T-cell (primary cell): ENCODE data around the gene NVL. TPM values are rescaled to one million over a fixed set of nuclear protein-coding genes. Genes with fewer than 3 reads are reported as not detected.

Source experiments
- ATAC-seq, 4 experiments: fragments of 200-7000 bp in 3 of 4; fragments of 150-1000 bp in 1 of 4; cut with Tn5 transposase; replicated peaks in 1 of 4; 1 replicate in 3 of 4; 2 replicates in 1 of 4; pipeline ENCODE4 v1.10.0; 2021; ENCODE audit warnings: moderate library complexity in 3 of 4, mild to moderate bottlenecking in 2 of 4, moderate number of reproducible peaks in 1 of 4
- CTCF ChIA-PET, 2 donors: fragments of 300-600 bp; sonication (Branson Sonifier 250); formaldehyde crosslinking; loops; one replicate each; lab custom pipeline; 2022; ENCODE audit warnings: antibody characterized with exemption in 2 of 2; lab: Charles Lee
- POLR2A ChIA-PET, 2 donors: fragments of 300-600 bp; sonication (Branson Sonifier 250); formaldehyde crosslinking; loops; one replicate each; lab custom pipeline; 2022; ENCODE audit warnings: antibody characterized with exemption in 2 of 2; lab: Charles Lee
- DNase-seq, 35 experiments: peaks; one replicate each; pipeline versions ENCODE4 v3.0.0 to v3.0.0-alpha.2; 2013 to 2023
- H3K27ac ChIP-seq: one replicate; pipeline ENCODE4 v1.5.1; 2013; ENCODE audit warnings: low read length
- H3K27me3 ChIP-seq, 2 experiments: replicated peaks in 1 of 2; 1 replicate in 1 of 2; 2 replicates in 1 of 2; pipeline versions ENCODE4 v1.6.1 to v1.7.0; 2013; ENCODE audit warnings: low read length in 1 of 2, mixed read lengths in 1 of 2; ENCODE audit not compliant: control insufficient read depth in 2 of 2, insufficient read depth in 2 of 2; ENCODE audit errors: extremely low read depth in 1 of 2
- H3K36me3 ChIP-seq, 2 donors: 1 replicate in 1 of 2; 2 replicates in 1 of 2; pipeline versions ENCODE4 v1.6.1 to v1.7.0; 2013; ENCODE audit warnings: low read length in 1 of 2; ENCODE audit not compliant: control insufficient read depth in 2 of 2, insufficient read depth in 1 of 2; ENCODE audit errors: extremely low read depth in 1 of 2
- H3K4me1 ChIP-seq, 2 experiments: 1 replicate in 1 of 2; 2 replicates in 1 of 2; pipeline versions ENCODE4 v1.6.1 to v1.7.0; 2013; ENCODE audit warnings: low read length in 2 of 2, mixed read lengths in 1 of 2; ENCODE audit not compliant: insufficient read depth in 2 of 2, control insufficient read depth in 1 of 2; ENCODE audit errors: extremely low read depth in 1 of 2
- H3K4me3 ChIP-seq, 2 donors: 1 replicate in 1 of 2; 2 replicates in 1 of 2; pipeline versions ENCODE4 v1.5.1 to v1.7.0; 2013; ENCODE audit warnings: mild to moderate bottlenecking in 2 of 2, low read length in 1 of 2, moderate library complexity in 1 of 2; ENCODE audit not compliant: control insufficient read depth in 1 of 2; ENCODE audit errors: extremely low read depth in 1 of 2
- H3K9me3 ChIP-seq: 2 replicates; pipeline ENCODE4 v1.7.0; 2013
- H3K27ac Mint-ChIP-seq, 2 donors: one replicate each; pipeline ENCODE4 v1.8.0; 2020 to 2021; ENCODE audit warnings: mild to moderate bottlenecking in 2 of 2, mixed read lengths in 2 of 2
- H3K27me3 Mint-ChIP-seq, 2 donors: one replicate each; pipeline ENCODE4 v1.8.0; 2021 to 2022; ENCODE audit warnings: mixed read lengths in 2 of 2
- H3K36me3 Mint-ChIP-seq: one replicate; pipeline ENCODE4 v1.8.0; 2021; ENCODE audit warnings: mixed read lengths
- H3K4me1 Mint-ChIP-seq, 3 donors: one replicate each; pipeline ENCODE4 v1.8.0; 2020 to 2022; ENCODE audit warnings: mixed read lengths in 3 of 3, mild to moderate bottlenecking in 1 of 3
- H3K4me3 Mint-ChIP-seq, 3 donors: one replicate each; pipeline ENCODE4 v1.8.0; 2020 to 2022; ENCODE audit warnings: mild to moderate bottlenecking in 3 of 3, mixed read lengths in 3 of 3, moderate library complexity in 3 of 3
- H3K9me3 Mint-ChIP-seq, 3 donors: one replicate each; pipeline ENCODE4 v1.8.0; 2020 to 2022; ENCODE audit warnings: mixed read lengths in 3 of 3
- WGBS: methylation state at CpG from one replicate; pipeline ENCODE4 v1.1.5; 2013; ENCODE audit warnings: missing lambda C conversion rate; ENCODE audit not compliant: insufficient coverage; 5-methylcytosine and 5-hydroxymethylcytosine counted together
- total RNA-seq, 35 experiments: library from RNA in 6 of 35; stranded (reverse) in 6 of 35; fragments of 120-200 nt in 1 of 35; gene quantifications; one replicate each; pipeline versions ENCODE4 v1.2.1 to v1.2.4 and lab custom pipeline; 2013 to 2026

The NVL gene
- total RNA-seq, 5 donors from 2014 or later (not counting 1 experiment from before 2014, with no cell fraction given), result 32.5 to 42.0 (median 37.6) TPM

GRCh38 chr1:224287714-224288113 is 42.3 kb downstream of the NVL start:
- H3K4me3 ChIP-seq, result no peak overlapping the region
- DNase-seq (no peak), ATAC-seq (no peak)
- no peaks in the 10 kb centered on the region for H3K9me3 Mint-ChIP-seq
- H3K27me3 Mint-ChIP-seq, result no peaks in the 10 kb centered on the region
- H3K27ac ChIP-seq, result no peak overlapping the region
- no peaks in the 10 kb centered on the region for H3K4me1 Mint-ChIP-seq
- H3K4me1 ChIP-seq, result no peaks in the 10 kb centered on the region
- H3K27ac Mint-ChIP-seq, result no peak overlapping the region
- no peaks in the 10 kb centered on the region for H3K9me3 ChIP-seq
- H3K36me3 ChIP-seq, result peaks cover 9 to 46% of the 10 kb centered on the region in 2 donors
- no peak overlapping the region for H3K4me3 Mint-ChIP-seq
- ChIA-PET CTCF (no interaction called here), POLR2A (no interaction called here)
- H3K36me3 Mint-ChIP-seq, result peaks cover 28% of the 10 kb centered on the region
- no peaks in the 10 kb centered on the region for H3K27me3 ChIP-seq
- WGBS, result no CpG with 5 or more reads among the region's 2 CpGs

- Histone ChIP-seq H3K4me1 (no peaks in the 10 kb centered on the region), H3K36me3 (peaks cover 8 to 33% of the 10 kb centered on the region in 2 donors), H3K9me3 (no peaks in the 10 kb centered on the region), H3K4me3 (no peak overlapping the region), H3K27me3 (no peaks in the 10 kb centered on the region), H3K27ac (no peak overlapping the region)
- Mint-ChIP-seq H3K9me3 (no peaks in the 10 kb centered on the region), H3K4me3 (no peak overlapping the region), H3K27ac (no peak overlapping the region), H3K27me3 (no peaks in the 10 kb centered on the region), H3K4me1 (no peaks in the 10 kb centered on the region), H3K36me3 (peaks cover 31% of the 10 kb centered on the region)
- no peak for ATAC-seq
- POLR2A ChIA-PET, result no interaction called here
- WGBS, result no CpG with 5 or more reads among the region's 3 CpGs
- no peak for DNase-seq
- CTCF ChIA-PET, result no interaction called here
These were observed 47.8 kb downstream of the NVL start for GRCh38 chr1:224282140-224282539.

GRCh38 chr1:224276771-224277487 is 53.0 kb downstream of the NVL start:
- no peaks in the 10 kb centered on the region for H3K9me3 Mint-ChIP-seq
- no CpG with 5 or more reads among the region's 3 CpGs for WGBS
- H3K4me3 ChIP-seq, result no peak overlapping the region
- H3K4me3 Mint-ChIP-seq, result no peak overlapping the region
- H3K4me1 ChIP-seq, result no peaks in the 10 kb centered on the region
- H3K36me3 Mint-ChIP-seq, result peaks cover 28% of the 10 kb centered on the region
- no peaks in the 10 kb centered on the region for H3K27me3 ChIP-seq
- no peaks in the 10 kb centered on the region for H3K9me3 ChIP-seq
- ChIA-PET POLR2A (no interaction called here), CTCF (no interaction called here)
- ATAC-seq, result no peak
- H3K27ac Mint-ChIP-seq, result peak overlapping the region in 1 of 2 donors; percentile 42
- H3K4me1 Mint-ChIP-seq, result no peaks in the 10 kb centered on the region
- H3K27me3 Mint-ChIP-seq, result no peaks in the 10 kb centered on the region
- H3K27ac ChIP-seq, result no peak overlapping the region
- no peak for DNase-seq
- H3K36me3 ChIP-seq, result peaks cover 0 to 26% of the 10 kb centered on the region in 2 donors

GRCh38 chr1:224274970-224275626 is 54.9 kb downstream of the NVL start:
- no peaks in the 10 kb centered on the region for H3K4me1 Mint-ChIP-seq
- POLR2A ChIA-PET, result no interaction called here
- CTCF ChIA-PET, result no interaction called here
- H3K4me3 Mint-ChIP-seq, result no peak overlapping the region
- no peak overlapping the region for H3K4me3 ChIP-seq
- ATAC-seq (no peak), DNase-seq (no peak)
- H3K27ac Mint-ChIP-seq, result peak overlapping the region in 1 of 2 donors; percentile 6
- peaks cover 24% of the 10 kb centered on the region for H3K36me3 Mint-ChIP-seq
- no peaks in the 10 kb centered on the region for H3K27me3 ChIP-seq
- peaks cover 0 to 20% of the 10 kb centered on the region in 2 donors for H3K36me3 ChIP-seq
- H3K9me3 Mint-ChIP-seq, result no peaks in the 10 kb centered on the region
- no peaks in the 10 kb centered on the region for H3K9me3 ChIP-seq
- no peaks in the 10 kb centered on the region for H3K27me3 Mint-ChIP-seq
- no peak overlapping the region for H3K27ac ChIP-seq
- WGBS, result 100% methylated on average over 2 of the region's 6 CpGs
- H3K4me1 ChIP-seq, result no peaks in the 10 kb centered on the region

- peaks cover 32% of the 10 kb centered on the region for H3K36me3 Mint-ChIP-seq
- Histone ChIP-seq H3K4me3 (no peak overlapping the region), H3K27ac (no peak overlapping the region), H3K27me3 (no peaks in the 10 kb centered on the region), H3K4me1 (no peaks in the 10 kb centered on the region), H3K36me3 (peaks cover 0 to 21% of the 10 kb centered on the region in 2 donors), H3K9me3 (no peaks in the 10 kb centered on the region)
- no peak overlapping the region for H3K4me3 Mint-ChIP-seq
- POLR2A ChIA-PET, result no interaction called here
- CTCF ChIA-PET, result interaction anchor here in 1 of 2 donors (0.6 to 0.7 kb wide), 2 partner anchors 114 to 1504 kb away, joined by 3 read pairs; no protein-coding TSS in a partner anchor
- no CpG with 5 or more reads among the region's 2 CpGs for WGBS
- no peak for ATAC-seq
- H3K4me1 Mint-ChIP-seq, result no peaks in the 10 kb centered on the region
- peak overlapping the region in 1 of 2 donors; percentile 10 for H3K27ac Mint-ChIP-seq
- H3K27me3 Mint-ChIP-seq, result no peaks in the 10 kb centered on the region
- DNase-seq, result no peak
- no peaks in the 10 kb centered on the region for H3K9me3 Mint-ChIP-seq
These were observed 56.3 kb downstream of the NVL start for GRCh38 chr1:224273641-224274040.

- Histone ChIP-seq H3K4me3 (no peak overlapping the region), H3K27ac (no peak overlapping the region), H3K9me3 (no peaks in the 10 kb centered on the region), H3K36me3 (peaks cover 3 to 32% of the 10 kb centered on the region in 2 donors), H3K4me1 (no peaks in the 10 kb centered on the region), H3K27me3 (no peaks in the 10 kb centered on the region)
- no CpG with 5 or more reads among the region's 3 CpGs for WGBS
- Mint-ChIP-seq H3K4me3 (no peak overlapping the region), H3K27me3 (no peaks in the 10 kb centered on the region), H3K27ac (no peak overlapping the region), H3K36me3 (peaks cover 35% of the 10 kb centered on the region), H3K4me1 (peaks cover 0 to 7% (median 0%) of the 10 kb centered on the region in 3 donors), H3K9me3 (no peaks in the 10 kb centered on the region)
- DNase-seq, result no peak
- CTCF ChIA-PET, result interaction anchor here in 1 of 2 donors (0.6 kb wide), 1 partner anchor 11 kb away, joined by 3 read pairs; no protein-coding TSS in a partner anchor
- POLR2A ChIA-PET, result no interaction called here
- ATAC-seq, result no peak
These were observed 58.9 kb downstream of the NVL start for GRCh38 chr1:224271106-224271505.
